IMR-90 (cell line): ENCODE data around the gene RAVER1.

Source experiments
- CEBPB ChIP-seq: IDR thresholded peaks from 2 replicates; pipeline ENCODE4 v1.6.1; 2012; ENCODE audit warnings: low read depth, low read length, improper control_type of control experiment
- CTCF ChIP-seq: conservative IDR thresholded peaks from 2 replicates; pipeline ENCODE4 v1.5.1; 2012; ENCODE audit warnings: mild to moderate bottlenecking, low read depth, low read length, improper control_type of control experiment
- MAFK ChIP-seq: IDR thresholded peaks from 2 replicates; pipeline ENCODE4 v1.6.1; 2012; ENCODE audit warnings: low read depth, low read length, improper control_type of control experiment
- MXI1 ChIP-seq: IDR thresholded peaks from 2 replicates; pipeline ENCODE4 v1.6.1; 2012; ENCODE audit warnings: low read depth, mild to moderate bottlenecking, low read length, moderate library complexity, borderline replicate concordance
- POLR2A ChIP-seq: IDR thresholded peaks from 2 replicates; pipeline ENCODE4 v1.6.1; 2012; ENCODE audit warnings: mild to moderate bottlenecking, low read depth, low read length
- RAD21 ChIP-seq: IDR thresholded peaks from 2 replicates; pipeline ENCODE4 v1.6.1; 2012; ENCODE audit warnings: low read length, improper control_type of control experiment
- RCOR1 ChIP-seq: IDR thresholded peaks from 2 replicates; pipeline ENCODE4 v1.6.1; 2012; ENCODE audit warnings: mild to moderate bottlenecking, low read length, improper control_type of control experiment; ENCODE audit not compliant: insufficient replicate concordance
- RFX5 ChIP-seq: IDR thresholded peaks from 2 replicates; pipeline ENCODE4 v1.8.0; 2012; ENCODE audit warnings: low read depth, mild to moderate bottlenecking, low read length, moderate library complexity
- SMC3 ChIP-seq: fragments of 150-350 bp; IDR thresholded peaks from 2 replicates; pipeline ENCODE4 v1.6.1; 2016; ENCODE audit warnings: low read depth, mild to moderate bottlenecking, antibody characterized with exemption, low read length, moderate library complexity

DNA sequence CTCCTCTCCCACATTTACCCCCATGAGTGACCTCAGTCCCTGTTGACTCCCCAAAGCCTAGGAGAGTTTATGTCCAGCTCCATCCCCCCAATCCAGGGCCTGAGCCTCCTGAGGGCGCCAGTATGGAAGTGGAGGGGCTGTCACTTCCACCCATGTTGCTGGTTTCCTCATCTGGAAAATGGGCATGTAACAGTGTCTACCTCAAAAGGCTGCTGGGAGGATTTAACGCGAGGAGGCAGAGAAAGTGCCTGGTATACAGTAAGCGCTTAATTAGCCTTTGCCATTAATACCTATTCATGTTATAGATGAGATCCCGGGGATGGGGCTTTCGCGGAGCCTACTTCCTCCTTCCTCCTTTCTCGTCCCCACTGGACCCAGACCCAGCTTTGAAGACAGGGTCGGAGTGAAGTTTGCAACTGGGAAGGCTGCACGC is 46.6 kb upstream of the RAVER1 start:
- no peak for TF ChIP-seq CTCF
- TF ChIP-seq CEBPB, result no peak
- TF ChIP-seq RFX5, result no peak
- no peak for TF ChIP-seq MXI1
- no peak for TF ChIP-seq SMC3
- TF ChIP-seq MAFK, result no peak
- no peak for TF ChIP-seq RAD21
- TF ChIP-seq RCOR1, result no peak
- no peak for TF ChIP-seq POLR2A
